ENCODE results near the gene ADAR.

GRCh38 chr1:154622503-154623039 is 14.6 kb upstream of the ADAR start:
- no peak for TF ChIP-seq CTCF (IDR thresholded peaks at IDR 0.05)
- TF ChIP-seq EZH2 (IDR thresholded peaks at IDR 0.05): no peak
- no peak for TF ChIP-seq EZH2phosphoT487 (IDR thresholded peaks at IDR 0.05)
